Measurements from ENCODE around the gene EPM2A. TPM values are rescaled to one million over a fixed set of nuclear protein-coding genes. Genes with fewer than 3 reads are reported as not detected.

EPM2A gene
- total and polyA plus RNA-seq, 2 of the 4 experiments (the other 2 are of a cell fraction): 2.1 to 4.5 TPM

DNA sequence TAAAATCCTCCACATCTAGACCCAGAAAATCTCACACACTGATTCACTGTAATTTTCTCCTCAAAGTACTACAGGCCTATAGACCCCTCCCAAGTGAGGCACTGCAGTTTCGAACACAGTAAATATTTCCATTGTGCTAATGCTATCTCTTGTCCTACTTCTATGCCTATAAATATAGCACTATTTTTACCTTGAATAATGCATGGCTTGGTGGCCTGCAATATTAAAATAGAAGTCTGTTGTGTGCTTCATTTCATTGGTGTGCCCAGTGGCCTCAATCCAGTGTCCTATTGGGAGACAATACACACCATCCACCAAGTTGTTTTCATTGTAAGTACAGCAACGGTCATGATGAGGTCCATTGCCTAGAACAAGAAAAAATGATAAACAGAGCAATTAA lies 49.4 kb downstream of the EPM2A start:
- dilution Hi-C loops (cut with HindIII; ENCODE audit: low sequenced_read_pairs, unreplicated experiment): no loop called here
- Histone ChIP-seq H2BK15ac (ENCODE audit: low read depth, low read length) (no peak overlapping the region), H2AK5ac (ENCODE audit: low read depth, low read length) (no peak overlapping the region), H4K8ac (ENCODE audit: low read depth in 2 of 2, low read length in 2 of 2) (no peak overlapping the region), H2BK20ac (ENCODE audit: low read depth, low read length) (no peak overlapping the region), H3K27me3 (ENCODE audit: control insufficient read depth, insufficient read depth, low read length) (no peaks in the 10 kb centered on the region), H3K56ac (ENCODE audit: extremely low read depth, insufficient read depth, low read length) (no peak overlapping the region), H3K36me3 (ENCODE audit: control insufficient read depth, insufficient read depth, low read length) (0 out of 2 replicates have a peak, but pooled peaks cover 1% of the 10 kb centered on the region), H3K79me1 (ENCODE audit: low read depth in 1 of 2, low read length in 2 of 2) (peaks cover 0 to 4% of the 10 kb centered on the region in 2 experiments; a peak in 1 of 4 replicates), H3K9me3 (ENCODE audit: control insufficient read depth, insufficient read depth, low read length) (no peaks in the 10 kb centered on the region), H4K5ac (ENCODE audit: low read depth, low read length) (no peak overlapping the region), H3K18ac (ENCODE audit: low read depth, low read length) (no peak overlapping the region), H3K9ac (ENCODE audit: low read depth, low read length) (no peak overlapping the region), H3K14ac (replicated peaks; ENCODE audit: low read depth, low read length) (no peak overlapping the region), H2AK9ac (replicated peaks; ENCODE audit: low read depth, low read length, poor library complexity) (no peak overlapping the region), H3K4me3 (ENCODE audit: insufficient read depth, low read depth, low read length) (no peak overlapping the region), H2BK120ac (ENCODE audit: low read depth, low read length) (no peak overlapping the region), H3K4ac (ENCODE audit: low read depth, low read length) (no peak overlapping the region), H3K4me2 (ENCODE audit: low read depth, low read length) (no peak overlapping the region), H3K23ac (ENCODE audit: low read depth, low read length) (no peak overlapping the region), H2BK5ac (ENCODE audit: low read depth, low read length, poor library complexity, severe bottlenecking) (no peak overlapping the region), H3K27ac (ENCODE audit: insufficient read depth, low read length) (no peak overlapping the region), H4K91ac (ENCODE audit: insufficient read depth, low read depth, low read length) (no peak overlapping the region), H3K9me1 (ENCODE audit: insufficient read depth, low read length) (no peaks in the 10 kb centered on the region), H4K20me1 (ENCODE audit: insufficient read depth, low read length) (no peaks in the 10 kb centered on the region), H3K4me1 (ENCODE audit: control insufficient read depth, insufficient read depth, low read length) (peaks cover 6% of the 10 kb centered on the region), H2AFZ (replicated peaks; ENCODE audit: low read length, poor library complexity) (no peak overlapping the region)
- no CpG with 5 or more reads among the region's 2 CpGs for WGBS, 2 experiments (ENCODE audit: extremely low coverage in 2 of 2, insufficient read length in 1 of 2)
- no peak for DNase-seq
- no TSS peak for BruUV-seq (replicated peaks)
- CTCF ChIA-PET: no interaction called here
- no peak for TF ChIP-seq CHD1 (IDR thresholded peaks at IDR 0.05; ENCODE audit: low read depth, low read length)
- TF ChIP-seq FOS (IDR thresholded peaks at IDR 0.05; ENCODE audit: low read depth, low read length): no peak
- no peak for TF ChIP-seq MXI1 (IDR thresholded peaks at IDR 0.05; ENCODE audit: borderline replicate concordance, low read depth, low read length)
- no peak for TF ChIP-seq CEBPB (IDR thresholded peaks at IDR 0.05; ENCODE audit: low read depth, low read length)
- no peak for TF ChIP-seq RFX5 (IDR thresholded peaks at IDR 0.05; ENCODE audit: low read depth, low read length)
- no peak for TF ChIP-seq RAD21 (IDR thresholded peaks at IDR 0.05; ENCODE audit: low read length)
- no peak for TF ChIP-seq BHLHE40 (IDR thresholded peaks at IDR 0.05; ENCODE audit: low read depth, low read length)
- no peak for TF ChIP-seq ELK1 (IDR thresholded peaks at IDR 0.05; ENCODE audit: borderline replicate concordance, low read depth, low read length)
- no peak for TF ChIP-seq RCOR1 (IDR thresholded peaks at IDR 0.05; ENCODE audit: insufficient replicate concordance, low read length)
- TF ChIP-seq USF2 (IDR thresholded peaks at IDR 0.05; ENCODE audit: low read depth, low read length): no peak
- no peak for TF ChIP-seq SMC3 (IDR thresholded peaks at IDR 0.05; ENCODE audit: low read depth, low read length)
- TF ChIP-seq MAZ (IDR thresholded peaks at IDR 0.05; ENCODE audit: borderline replicate concordance, low read depth, low read length): no peak
- in situ Hi-C loops (cut with MboI; ENCODE audit: low sequenced_read_pairs): no loop called here
- intact Hi-C loops (cut with micrococcal nuclease): no loop called here
- POLR2A ChIA-PET (ENCODE audit: unreplicated experiment): no interaction called here
- ATAC-seq (ENCODE audit: low read depth): no peak
